Dedifferentiated amniotic fluid mesenchymal stem cell (primary cell): ENCODE measurements around the gene G2E3.
A peak's percentile ranks its signal among the peaks of the same experiment; 100 is the strongest.

Source experiments
- DNase-seq: peaks from one replicate; pipeline ENCODE4 v3.0.0-alpha.2; 2016; ENCODE audit errors: extremely low spot score

Gene G2E3

GRCh38 chr14:30655658-30656057, 96.7 kb downstream of the G2E3 start:
- no peak for DNase-seq

- peak; percentile 18 for DNase-seq
Observed at GRCh38 chr14:30656190-30656632, 97.3 kb downstream of the G2E3 start.

- DNase-seq, result no peak
Observed at GRCh38 chr14:30657050-30657449, 98.1 kb downstream of the G2E3 start.

GRCh38 chr14:30657606-30658163, 98.7 kb downstream of the G2E3 start:
- no peak for DNase-seq

- no peak for DNase-seq
Observed at GRCh38 chr14:30658645-30659044, 99.7 kb downstream of the G2E3 start.

GRCh38 chr14:30669594-30669993, 110.6 kb downstream of the G2E3 start:
- DNase-seq, result no peak
